ENCODE data around the gene SEC16A. TPM values are rescaled to one million over a fixed set of nuclear protein-coding genes. Genes with fewer than 3 reads are reported as not detected.

SEC16A gene
- total RNA-seq, 1 donor, result 39.4 TPM

GRCh38 chr9:136445799-136446198 is 37.0 kb downstream of the SEC16A start:
- no peak for DNase-seq (ENCODE audit: low read depth)
- TF ChIP-seq, protein P1, sequence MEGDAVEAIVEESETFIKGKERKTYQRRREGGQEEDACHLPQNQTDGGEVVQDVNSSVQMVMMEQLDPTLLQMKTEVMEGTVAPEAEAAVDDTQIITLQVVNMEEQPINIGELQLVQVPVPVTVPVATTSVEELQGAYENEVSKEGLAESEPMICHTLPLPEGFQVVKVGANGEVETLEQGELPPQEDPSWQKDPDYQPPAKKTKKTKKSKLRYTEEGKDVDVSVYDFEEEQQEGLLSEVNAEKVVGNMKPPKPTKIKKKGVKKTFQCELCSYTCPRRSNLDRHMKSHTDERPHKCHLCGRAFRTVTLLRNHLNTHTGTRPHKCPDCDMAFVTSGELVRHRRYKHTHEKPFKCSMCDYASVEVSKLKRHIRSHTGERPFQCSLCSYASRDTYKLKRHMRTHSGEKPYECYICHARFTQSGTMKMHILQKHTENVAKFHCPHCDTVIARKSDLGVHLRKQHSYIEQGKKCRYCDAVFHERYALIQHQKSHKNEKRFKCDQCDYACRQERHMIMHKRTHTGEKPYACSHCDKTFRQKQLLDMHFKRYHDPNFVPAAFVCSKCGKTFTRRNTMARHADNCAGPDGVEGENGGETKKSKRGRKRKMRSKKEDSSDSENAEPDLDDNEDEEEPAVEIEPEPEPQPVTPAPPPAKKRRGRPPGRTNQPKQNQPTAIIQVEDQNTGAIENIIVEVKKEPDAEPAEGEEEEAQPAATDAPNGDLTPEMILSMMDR (IDR thresholded peaks at IDR 0.05; ENCODE audit: insufficient read depth, low read length), result no peak
- H3K4me3 ChIP-seq (ENCODE audit: low read depth, low read length), result no peak overlapping the region

GRCh38 chr9:136444102-136444501 is 38.7 kb downstream of the SEC16A start:
- no peak for DNase-seq (ENCODE audit: low read depth)
- TF ChIP-seq, protein P1 (IDR thresholded peaks at IDR 0.05; ENCODE audit: insufficient read depth, low read length), result no peak
- H3K4me3 ChIP-seq (ENCODE audit: low read depth, low read length), result no peak overlapping the region

DNA sequence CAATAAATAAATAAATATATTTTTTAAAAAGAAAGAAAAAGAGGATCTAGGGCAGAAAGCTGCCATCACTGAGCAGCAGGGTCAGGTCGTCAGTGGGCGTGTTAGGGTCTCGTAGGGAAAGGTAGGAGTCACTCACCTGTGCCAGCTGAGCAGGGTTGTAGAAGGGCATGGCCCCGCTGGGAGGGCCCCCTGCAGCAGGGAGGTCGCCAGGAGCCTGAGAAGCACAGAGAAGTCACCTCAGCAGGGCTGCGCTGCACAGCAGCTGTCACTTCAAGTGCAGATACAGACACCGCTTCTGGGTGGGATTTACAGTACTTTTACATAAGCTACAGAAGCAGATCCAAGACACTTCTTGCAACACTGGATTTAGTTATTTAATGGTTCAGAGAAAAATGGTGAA is 39.2 kb downstream of the SEC16A start:
- H3K4me3 ChIP-seq (ENCODE audit: low read depth, low read length), result no peak overlapping the region
- DNase-seq (ENCODE audit: low read depth), result no peak
- TF ChIP-seq, protein P1 (IDR thresholded peaks at IDR 0.05; ENCODE audit: insufficient read depth, low read length), result no peak

DNA sequence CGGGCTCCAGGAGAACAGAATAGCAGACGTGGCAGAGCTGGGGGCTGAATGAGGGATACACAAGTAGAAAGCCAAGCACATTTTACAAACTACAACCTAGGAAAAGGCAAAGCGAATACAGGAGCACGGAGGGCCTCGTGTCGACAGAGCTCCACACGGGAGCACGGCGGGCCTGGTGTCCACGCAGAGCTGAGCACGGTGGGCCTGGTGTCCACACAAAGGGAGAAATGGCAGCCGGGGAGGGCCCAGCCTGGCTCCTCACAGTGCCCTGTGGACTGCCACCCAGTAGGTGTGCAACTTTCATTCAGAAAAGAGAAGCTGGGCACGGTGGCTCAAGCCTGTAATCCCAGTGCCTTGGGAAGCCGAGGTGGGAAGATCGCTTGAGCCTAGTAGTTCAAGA is 39.8 kb downstream of the SEC16A start:
- no peak for DNase-seq (ENCODE audit: low read depth)
- TF ChIP-seq, protein P1 (IDR thresholded peaks at IDR 0.05; ENCODE audit: insufficient read depth, low read length), result no peak
- no peak overlapping the region for H3K4me3 ChIP-seq (ENCODE audit: low read depth, low read length)

DNA sequence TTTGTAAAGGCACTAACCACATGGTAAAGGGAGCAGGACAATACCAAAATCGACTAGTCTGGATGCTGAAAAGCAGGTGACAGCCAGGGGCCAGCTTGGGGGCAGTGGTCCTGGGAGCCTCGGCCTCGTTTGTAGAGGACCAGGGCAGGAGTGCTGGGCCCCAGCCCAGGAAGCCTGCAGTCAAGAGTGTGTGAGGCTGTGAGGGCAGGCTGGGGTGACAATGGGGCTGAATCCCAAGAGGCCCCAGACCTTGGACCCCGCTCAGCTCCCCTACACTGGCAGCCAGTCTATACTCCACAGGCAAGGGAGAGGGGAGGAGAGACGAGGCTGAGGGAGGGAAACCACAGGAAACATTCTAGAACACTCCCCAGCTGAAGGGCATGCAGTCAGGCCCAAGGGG is 40.6 kb downstream of the SEC16A start:
- no peak for DNase-seq (ENCODE audit: low read depth)
- TF ChIP-seq, protein P1 (IDR thresholded peaks at IDR 0.05; ENCODE audit: insufficient read depth, low read length), result no peak

GRCh38 chr9:136441681-136442245 is 41.1 kb downstream of the SEC16A start:
- TF ChIP-seq, protein P1 (IDR thresholded peaks at IDR 0.05; ENCODE audit: insufficient read depth, low read length), result no peak
- DNase-seq (ENCODE audit: low read depth), result no peak
- no peak overlapping the region for H3K4me3 ChIP-seq (ENCODE audit: low read depth, low read length)

More for the DNA sequence above, 40.6 kb downstream of the SEC16A start:
- H3K4me3 ChIP-seq (ENCODE audit: low read depth, low read length), result no peak overlapping the region

GRCh38 chr9:136441191-136441680 is 41.6 kb downstream of the SEC16A start:
- no peak for DNase-seq (ENCODE audit: low read depth)
- TF ChIP-seq, protein P1 (IDR thresholded peaks at IDR 0.05; ENCODE audit: insufficient read depth, low read length), result no peak
- no peak overlapping the region for H3K4me3 ChIP-seq (ENCODE audit: low read depth, low read length)
